ENCODE measurements around the gene OTOS.

OTOS gene

GRCh38 chr2:240106765-240107476 is 33.5 kb downstream of the OTOS start:
- Histone ChIP-seq H3K4me1 (ENCODE audit: control insufficient read depth in 5 of 5, insufficient read depth in 5 of 5, low read length in 5 of 5) (no peaks in the 10 kb centered on the region), H3K4me3 (ENCODE audit: low read depth in 1 of 5, low read length in 5 of 5) (no peak overlapping the region), H3K9me3 (ENCODE audit: control insufficient read depth in 5 of 5, low read length in 5 of 5) (peaks cover 0 to 2% (median 0%) of the 10 kb centered on the region in 5 donors), H3K27me3 (ENCODE audit: control insufficient read depth in 5 of 5, insufficient read depth in 4 of 5, low read length in 5 of 5) (peaks cover 0 to 25% (median 22%) of the 10 kb centered on the region in 5 donors), H3K36me3 (ENCODE audit: control insufficient read depth in 5 of 5, insufficient read depth in 5 of 5, low read length in 5 of 5) (no peaks in the 10 kb centered on the region), H3K9ac (ENCODE audit: low read length in 5 of 5) (no peak overlapping the region), H3K27ac (ENCODE audit: low read depth, low read length) (no peak overlapping the region)

DNA sequence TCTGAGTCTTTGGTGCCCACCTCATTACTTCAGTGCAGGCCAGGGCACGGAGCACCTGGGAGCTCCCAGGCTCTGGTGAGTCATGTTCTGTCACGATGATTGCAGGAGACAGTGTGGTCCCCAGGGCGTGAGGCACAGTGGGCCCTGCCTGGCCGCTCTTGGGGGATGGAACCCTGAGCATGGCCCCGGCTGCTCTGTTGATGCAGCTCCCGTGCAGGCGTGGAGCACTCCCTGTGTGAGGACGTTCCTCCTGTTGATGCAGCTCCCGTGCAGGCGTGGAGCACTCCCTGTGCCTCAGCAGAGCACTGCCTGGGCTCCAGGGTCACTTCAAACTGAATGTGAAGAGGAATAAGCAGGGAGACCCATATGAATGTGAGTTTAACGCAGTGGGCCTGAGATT is 34.5 kb downstream of the OTOS start:
- Histone ChIP-seq H3K36me3 (ENCODE audit: control insufficient read depth in 5 of 5, insufficient read depth in 5 of 5, low read length in 5 of 5) (no peaks in the 10 kb centered on the region), H3K9ac (ENCODE audit: low read length in 5 of 5) (no peak overlapping the region), H3K27ac (ENCODE audit: low read depth, low read length) (no peak overlapping the region), H3K27me3 (ENCODE audit: control insufficient read depth in 5 of 5, insufficient read depth in 4 of 5, low read length in 5 of 5) (peaks cover 0 to 22% (median 20%) of the 10 kb centered on the region in 5 donors), H3K4me1 (ENCODE audit: control insufficient read depth in 5 of 5, insufficient read depth in 5 of 5, low read length in 5 of 5) (no peaks in the 10 kb centered on the region), H3K9me3 (ENCODE audit: control insufficient read depth in 5 of 5, low read length in 5 of 5) (peaks cover 0 to 2% (median 0%) of the 10 kb centered on the region in 5 donors), H3K4me3 (ENCODE audit: low read depth in 1 of 5, low read length in 5 of 5) (no peak overlapping the region)

DNA sequence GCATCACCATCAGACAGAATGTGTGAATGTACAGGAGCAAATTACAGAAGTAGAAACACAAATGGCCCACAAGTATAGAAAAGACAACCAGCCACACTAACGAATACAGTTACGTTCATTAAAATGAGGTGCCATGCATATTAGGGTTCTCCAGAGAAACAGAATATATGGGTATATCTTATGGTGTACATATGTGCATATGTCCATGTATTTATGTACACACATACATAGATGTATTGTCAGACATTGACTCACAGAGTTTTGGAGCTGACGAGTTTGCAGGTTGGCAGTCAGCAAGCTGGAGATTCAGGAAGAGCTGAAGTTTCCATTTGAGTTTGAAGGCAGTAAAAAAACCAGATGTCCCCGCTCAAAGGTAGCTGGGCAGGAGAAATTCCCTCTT is 37.3 kb downstream of the OTOS start:
- H3K9me3 ChIP-seq (ENCODE audit: control insufficient read depth in 5 of 5, low read length in 5 of 5): peaks cover 0 to 5% (median 0%) of the 10 kb centered on the region in 5 donors
- H3K4me3 ChIP-seq (ENCODE audit: low read depth in 1 of 5, low read length in 5 of 5): no peak overlapping the region
- H3K36me3 ChIP-seq (ENCODE audit: control insufficient read depth in 5 of 5, insufficient read depth in 5 of 5, low read length in 5 of 5): no peaks in the 10 kb centered on the region
- no peak overlapping the region for H3K27ac ChIP-seq (ENCODE audit: low read depth, low read length)
- no peaks in the 10 kb centered on the region for H3K4me1 ChIP-seq (ENCODE audit: control insufficient read depth in 5 of 5, insufficient read depth in 5 of 5, low read length in 5 of 5)
- H3K27me3 ChIP-seq (ENCODE audit: control insufficient read depth in 5 of 5, insufficient read depth in 4 of 5, low read length in 5 of 5): peaks cover 0 to 16% (median 11%) of the 10 kb centered on the region in 5 donors
- H3K9ac ChIP-seq (ENCODE audit: low read length in 5 of 5): no peak overlapping the region

GRCh38 chr2:240098349-240098748 is 42.1 kb downstream of the OTOS start:
- Histone ChIP-seq H3K4me1 (ENCODE audit: control insufficient read depth in 5 of 5, insufficient read depth in 5 of 5, low read length in 5 of 5) (no peaks in the 10 kb centered on the region), H3K9ac (ENCODE audit: low read length in 5 of 5) (no peak overlapping the region), H3K9me3 (ENCODE audit: control insufficient read depth in 5 of 5, low read length in 5 of 5) (peaks cover 0 to 12% (median 0%) of the 10 kb centered on the region in 5 donors), H3K27me3 (ENCODE audit: control insufficient read depth in 5 of 5, insufficient read depth in 4 of 5, low read length in 5 of 5) (peaks cover 21 to 29% (median 26%) of the 10 kb centered on the region in 5 donors), H3K27ac (ENCODE audit: low read depth, low read length) (no peak overlapping the region), H3K4me3 (ENCODE audit: low read depth in 1 of 5, low read length in 5 of 5) (no peak overlapping the region), H3K36me3 (ENCODE audit: control insufficient read depth in 5 of 5, insufficient read depth in 5 of 5, low read length in 5 of 5) (no peaks in the 10 kb centered on the region)

- no peak overlapping the region for H3K27ac ChIP-seq (ENCODE audit: low read depth, low read length)
- H3K4me3 ChIP-seq (ENCODE audit: low read depth in 1 of 5, low read length in 5 of 5): no peak overlapping the region
- H3K9me3 ChIP-seq (ENCODE audit: control insufficient read depth in 5 of 5, low read length in 5 of 5): peaks cover 0 to 10% (median 2%) of the 10 kb centered on the region in 5 donors
- peaks cover 21 to 32% (median 26%) of the 10 kb centered on the region in 5 donors for H3K27me3 ChIP-seq (ENCODE audit: control insufficient read depth in 5 of 5, insufficient read depth in 4 of 5, low read length in 5 of 5)
- no peaks in the 10 kb centered on the region for H3K36me3 ChIP-seq (ENCODE audit: control insufficient read depth in 5 of 5, insufficient read depth in 5 of 5, low read length in 5 of 5)
- no peaks in the 10 kb centered on the region for H3K4me1 ChIP-seq (ENCODE audit: control insufficient read depth in 5 of 5, insufficient read depth in 5 of 5, low read length in 5 of 5)
- H3K9ac ChIP-seq (ENCODE audit: low read length in 5 of 5): no peak overlapping the region
Observed at GRCh38 chr2:240095556-240096523, 44.6 kb downstream of the OTOS start.

GRCh38 chr2:240089306-240089705 is 51.2 kb downstream of the OTOS start:
- Histone ChIP-seq H3K36me3 (ENCODE audit: control insufficient read depth in 5 of 5, insufficient read depth in 5 of 5, low read length in 5 of 5) (no peaks in the 10 kb centered on the region), H3K4me3 (ENCODE audit: low read depth in 1 of 5, low read length in 5 of 5) (no peak overlapping the region), H3K9ac (ENCODE audit: low read length in 5 of 5) (no peak overlapping the region), H3K9me3 (ENCODE audit: control insufficient read depth in 5 of 5, low read length in 5 of 5) (peaks cover 0 to 20% (median 17%) of the 10 kb centered on the region in 5 donors), H3K27ac (ENCODE audit: low read depth, low read length) (no peak overlapping the region), H3K27me3 (ENCODE audit: control insufficient read depth in 5 of 5, insufficient read depth in 4 of 5, low read length in 5 of 5) (peaks cover 0 to 11% (median 5%) of the 10 kb centered on the region in 5 donors), H3K4me1 (ENCODE audit: control insufficient read depth in 5 of 5, insufficient read depth in 5 of 5, low read length in 5 of 5) (no peaks in the 10 kb centered on the region)

All from subcutaneous abdominal adipose tissue (tissue), 5 donors.